Caco-2 (cell line): ENCODE data around the gene CD40. TPM values are rescaled to one million over a fixed set of nuclear protein-coding genes. Genes with fewer than 3 reads are reported as not detected.

Experiments used
- BruUV-seq: library from RNA; stranded (reverse); fragments of 400-500 nt; replicated peaks from 2 replicates; lab custom pipeline; 2021; lab: Mats Ljungman, UMichigan
- CTCF ChIA-PET: fragments of 300-600 bp; sonication (Branson Sonifier 250); formaldehyde crosslinking; loops from one replicate; lab custom pipeline; 2022; ENCODE audit warnings: antibody characterized with exemption; lab: Charles Lee
- POLR2A ChIA-PET: fragments of 300-600 bp; sonication (Branson Sonifier 250); formaldehyde crosslinking; loops from one replicate; lab custom pipeline; 2022; ENCODE audit warnings: antibody characterized with exemption; lab: Charles Lee
- DNase-seq, 2 experiments: peaks; one replicate each; pipeline versions ENCODE4 v3.0.0 to v3.0.0-alpha.2; 2020 to 2022
- H3K27me3 ChIP-seq: replicated peaks from 2 replicates; pipeline ENCODE4 v1.6.0; 2011; ENCODE audit warnings: low read length; ENCODE audit not compliant: control insufficient read depth, insufficient read depth
- H3K36me3 ChIP-seq: 2 replicates; pipeline ENCODE4 v1.5.1; 2011; ENCODE audit warnings: low read length; ENCODE audit not compliant: control insufficient read depth, insufficient read depth
- H3K4me1 ChIP-seq: fragments of 250-450 bp; sonication (Bioruptor Pico); 2 replicates; pipeline ENCODE4 v1.5.1; 2020; ENCODE audit warnings: mild to moderate bottlenecking
- H3K4me3 ChIP-seq: 2 replicates; pipeline ENCODE4 v1.5.1; 2011; ENCODE audit warnings: low read depth, mild to moderate bottlenecking, control low read depth, low read length
- H3K9me3 ChIP-seq: fragments of 250-450 bp; sonication (Bioruptor Pico); 2 replicates; pipeline ENCODE4 v1.5.1; 2020; ENCODE audit warnings: mild to moderate bottlenecking, moderate library complexity
- H3K27ac Mint-ChIP-seq: one replicate; pipeline ENCODE4 v1.8.0; 2022; ENCODE audit warnings: mixed read lengths; ENCODE audit not compliant: unreplicated experiment
- H3K27me3 Mint-ChIP-seq: one replicate; pipeline ENCODE4 v1.8.0; 2022; ENCODE audit warnings: mixed read lengths; ENCODE audit not compliant: insufficient read depth, unreplicated experiment
- H3K36me3 Mint-ChIP-seq: one replicate; pipeline ENCODE4 v1.8.0; 2022; ENCODE audit warnings: mild to moderate bottlenecking, mixed read lengths; ENCODE audit not compliant: insufficient read depth, unreplicated experiment
- H3K4me1 Mint-ChIP-seq: one replicate; pipeline ENCODE4 v1.8.0; 2022; ENCODE audit warnings: low read depth, mixed read lengths; ENCODE audit not compliant: unreplicated experiment
- H3K4me3 Mint-ChIP-seq: one replicate; pipeline ENCODE4 v1.8.0; 2022; ENCODE audit warnings: mild to moderate bottlenecking, moderate library complexity, mixed read lengths; ENCODE audit not compliant: unreplicated experiment
- H3K9me3 Mint-ChIP-seq: one replicate; pipeline ENCODE4 v1.8.0; 2022; ENCODE audit warnings: mixed read lengths; ENCODE audit not compliant: unreplicated experiment
- intact Hi-C: fragments of 100-400 bp; cut with micrococcal nuclease; formaldehyde crosslinking; loops from one replicate; pipeline ENCODE4 v1.10.0; 2022; ENCODE audit not compliant: unreplicated experiment
- total RNA-seq: library from RNA; stranded (reverse); gene quantifications from 2 replicates; pipeline ENCODE4 v1.2.3, GENCODE V29; 2022
- TF ChIP-seq, protein P1 (sequence below), 2 experiments: fragments of 200-600 bp in 1 of 2; IDR thresholded peaks; 1 replicate in 1 of 2; 2 replicates in 1 of 2; pipeline versions ENCODE4 v1.5.1 to v1.8.0; 2011 to 2022; ENCODE audit warnings: antibody characterized with exemption in 1 of 2, control low read depth in 1 of 2, inconsistent platforms in 1 of 2, low read depth in 1 of 2, low read length in 1 of 2, mild to moderate bottlenecking in 1 of 2, moderate library complexity in 1 of 2; ENCODE audit not compliant: insufficient read depth in 1 of 2, severe bottlenecking in 1 of 2, unreplicated experiment in 1 of 2

The CD40 gene
- total RNA-seq, 1 experiment from 2014 or later = not detected

DNA sequence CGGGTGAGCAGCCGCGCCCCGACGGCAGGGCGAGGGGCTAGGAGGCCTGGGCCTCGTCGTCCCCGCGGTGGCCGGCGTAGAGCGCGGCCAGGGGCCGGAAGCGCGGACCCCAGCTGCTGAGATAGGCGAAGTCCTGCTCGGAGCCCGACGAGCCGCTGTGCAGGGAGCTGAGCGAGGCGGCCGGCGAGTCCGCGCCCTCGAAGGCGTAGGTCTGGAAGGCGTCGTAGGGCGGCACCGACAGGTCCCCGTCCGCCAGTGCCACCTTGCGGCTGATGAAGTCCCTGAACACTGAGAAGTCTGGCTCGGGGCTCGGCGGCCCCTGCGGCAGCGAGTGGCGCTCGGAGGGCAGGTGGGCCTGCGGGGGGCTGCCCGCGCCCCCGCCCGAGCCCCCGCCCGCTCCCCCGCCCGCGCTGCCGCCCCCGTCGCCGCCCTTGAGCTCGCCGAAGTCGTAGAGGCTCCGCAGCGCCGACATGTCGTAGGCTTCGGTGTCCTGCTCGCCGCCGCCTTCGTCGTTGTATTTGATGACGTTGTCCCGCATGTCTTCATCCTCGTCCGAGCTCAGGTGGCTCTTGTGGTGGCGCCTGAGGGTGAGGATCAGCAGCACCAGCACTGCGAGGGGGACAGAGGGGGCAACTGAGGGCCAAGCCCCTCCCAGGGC, 56.5 kb downstream of the CD40 start:
- Histone ChIP-seq H3K4me3 (no peak overlapping the region), H3K27me3 (peaks cover 4% of the 10 kb centered on the region), H3K36me3 (no peaks in the 10 kb centered on the region), H3K4me1 (no peaks in the 10 kb centered on the region), H3K9me3 (no peaks in the 10 kb centered on the region)
- BruUV-seq = no TSS peak
- TF ChIP-seq, protein P1, sequence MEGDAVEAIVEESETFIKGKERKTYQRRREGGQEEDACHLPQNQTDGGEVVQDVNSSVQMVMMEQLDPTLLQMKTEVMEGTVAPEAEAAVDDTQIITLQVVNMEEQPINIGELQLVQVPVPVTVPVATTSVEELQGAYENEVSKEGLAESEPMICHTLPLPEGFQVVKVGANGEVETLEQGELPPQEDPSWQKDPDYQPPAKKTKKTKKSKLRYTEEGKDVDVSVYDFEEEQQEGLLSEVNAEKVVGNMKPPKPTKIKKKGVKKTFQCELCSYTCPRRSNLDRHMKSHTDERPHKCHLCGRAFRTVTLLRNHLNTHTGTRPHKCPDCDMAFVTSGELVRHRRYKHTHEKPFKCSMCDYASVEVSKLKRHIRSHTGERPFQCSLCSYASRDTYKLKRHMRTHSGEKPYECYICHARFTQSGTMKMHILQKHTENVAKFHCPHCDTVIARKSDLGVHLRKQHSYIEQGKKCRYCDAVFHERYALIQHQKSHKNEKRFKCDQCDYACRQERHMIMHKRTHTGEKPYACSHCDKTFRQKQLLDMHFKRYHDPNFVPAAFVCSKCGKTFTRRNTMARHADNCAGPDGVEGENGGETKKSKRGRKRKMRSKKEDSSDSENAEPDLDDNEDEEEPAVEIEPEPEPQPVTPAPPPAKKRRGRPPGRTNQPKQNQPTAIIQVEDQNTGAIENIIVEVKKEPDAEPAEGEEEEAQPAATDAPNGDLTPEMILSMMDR (IDR thresholded peaks at IDR 0.05; ENCODE audit: insufficient read depth in 1 of 2, low read depth in 1 of 2, low read length in 1 of 2, severe bottlenecking in 1 of 2, unreplicated experiment in 1 of 2) = peak in 1 of 2 experiments; percentile 19
- intact Hi-C loops = no loop called here
- Mint-ChIP-seq H3K9me3 (no peaks in the 10 kb centered on the region), H3K36me3 (no peaks in the 10 kb centered on the region), H3K4me1 (no peaks in the 10 kb centered on the region), H3K27ac (no peak overlapping the region), H3K4me3 (no peak overlapping the region), H3K27me3 (peaks cover 32% of the 10 kb centered on the region)
- ChIA-PET CTCF (no interaction called here), POLR2A (no interaction called here)
- DNase-seq = no peak

DNA sequence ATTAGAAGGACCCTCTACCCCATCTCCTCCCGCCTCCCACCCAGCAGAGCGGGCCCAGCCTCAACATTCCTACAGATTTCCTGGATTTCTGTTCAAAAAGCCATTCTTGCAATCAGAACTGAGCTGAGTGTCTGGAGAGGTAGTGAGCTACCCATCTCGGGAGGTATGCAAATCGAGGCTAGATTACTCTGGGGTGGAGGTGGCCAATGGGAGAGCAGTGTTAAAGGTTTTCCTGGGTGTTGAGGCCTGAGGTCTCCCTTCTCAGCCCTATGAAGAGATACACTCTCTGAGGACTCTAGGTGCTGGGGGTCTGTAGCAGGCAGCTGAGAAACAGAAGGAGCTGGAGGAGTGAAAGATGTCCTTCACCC, 57.0 kb downstream of the CD40 start:
- POLR2A ChIA-PET = no interaction called here
- Histone ChIP-seq H3K4me1 (no peaks in the 10 kb centered on the region), H3K27me3 (peaks cover 4% of the 10 kb centered on the region), H3K4me3 (no peak overlapping the region), H3K36me3 (no peaks in the 10 kb centered on the region), H3K9me3 (no peaks in the 10 kb centered on the region)
- H3K27me3 Mint-ChIP-seq = peaks cover 37% of the 10 kb centered on the region
- DNase-seq = no peak
- no peaks in the 10 kb centered on the region for H3K9me3 Mint-ChIP-seq
- no peaks in the 10 kb centered on the region for H3K4me1 Mint-ChIP-seq
- no peaks in the 10 kb centered on the region for H3K36me3 Mint-ChIP-seq
- no TSS peak for BruUV-seq
- H3K4me3 Mint-ChIP-seq = no peak overlapping the region
- TF ChIP-seq, protein P1 (IDR thresholded peaks at IDR 0.05; ENCODE audit: insufficient read depth in 1 of 2, low read depth in 1 of 2, low read length in 1 of 2, severe bottlenecking in 1 of 2, unreplicated experiment in 1 of 2) = no peak
- CTCF ChIA-PET = no interaction called here
- H3K27ac Mint-ChIP-seq = no peak overlapping the region
- intact Hi-C loops = no loop called here

DNA sequence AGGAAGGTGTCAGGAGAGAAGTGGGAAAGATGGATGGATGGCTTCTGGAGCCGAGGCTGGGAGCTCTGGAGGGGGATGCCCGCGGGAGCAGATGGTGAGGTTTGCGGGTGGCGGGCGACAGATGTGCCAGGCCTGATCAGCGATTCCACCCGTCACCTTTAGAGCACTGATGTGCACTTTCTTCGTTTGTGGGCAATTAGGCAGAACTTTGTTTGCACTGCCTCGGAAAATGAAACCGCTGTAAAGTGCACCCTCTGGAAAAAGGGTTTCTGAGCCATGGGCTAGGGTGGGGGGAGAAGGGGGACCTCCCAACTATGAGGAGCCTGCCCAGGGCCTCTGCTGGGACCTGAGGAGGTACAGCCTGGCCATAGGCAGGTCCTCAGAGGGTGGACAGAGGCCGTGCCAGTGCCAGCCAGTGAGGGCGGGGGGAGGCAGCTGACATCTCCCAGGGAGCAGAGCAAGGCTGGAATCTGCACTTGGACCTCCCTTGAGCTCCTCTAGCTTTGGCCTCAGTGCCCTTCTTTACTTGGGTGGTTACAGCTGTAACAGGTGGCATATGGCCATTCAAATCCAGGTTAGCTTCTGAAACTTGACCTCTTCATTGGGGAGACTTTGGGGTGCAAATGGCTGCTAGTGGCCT, 58.7 kb downstream of the CD40 start:
- peaks cover 3% of the 10 kb centered on the region for H3K27me3 ChIP-seq
- Mint-ChIP-seq H3K27me3 (peaks cover 40% of the 10 kb centered on the region), H3K4me1 (no peaks in the 10 kb centered on the region), H3K27ac (no peak overlapping the region), H3K36me3 (no peaks in the 10 kb centered on the region), H3K4me3 (no peak overlapping the region), H3K9me3 (no peaks in the 10 kb centered on the region)
- H3K9me3 ChIP-seq = no peaks in the 10 kb centered on the region
- H3K36me3 ChIP-seq = no peaks in the 10 kb centered on the region
- DNase-seq = no peak
- H3K4me1 ChIP-seq = no peaks in the 10 kb centered on the region
- no peak overlapping the region for H3K4me3 ChIP-seq
- POLR2A ChIA-PET = no interaction called here
- BruUV-seq = no TSS peak
- TF ChIP-seq, protein P1 (IDR thresholded peaks at IDR 0.05; ENCODE audit: insufficient read depth in 1 of 2, low read depth in 1 of 2, low read length in 1 of 2, severe bottlenecking in 1 of 2, unreplicated experiment in 1 of 2) = no peak
- intact Hi-C loops = no loop called here
- CTCF ChIA-PET = no interaction called here
